ENCODE measurements around the gene CHPF2.

Gene CHPF2

GRCh38 chr7:151260471-151260870, 28.2 kb downstream of the CHPF2 start:
- in situ Hi-C loops (cut with MboI; ENCODE audit: low sequenced_read_pairs), result no loop called here

- in situ Hi-C loops (cut with MboI; ENCODE audit: low sequenced_read_pairs), result no loop called here
Observed at GRCh38 chr7:151260883-151261282, 28.6 kb downstream of the CHPF2 start.

- in situ Hi-C loops (cut with MboI; ENCODE audit: low sequenced_read_pairs), result no loop called here
Observed at GRCh38 chr7:151261529-151261928, 29.2 kb downstream of the CHPF2 start.

- in situ Hi-C loops (cut with MboI; ENCODE audit: low sequenced_read_pairs), result no loop called here
Observed at GRCh38 chr7:151264615-151265014, 32.3 kb downstream of the CHPF2 start.

GRCh38 chr7:151265351-151265931, 33.2 kb downstream of the CHPF2 start:
- in situ Hi-C loops (cut with MboI; ENCODE audit: low sequenced_read_pairs), result no loop called here

GRCh38 chr7:151269511-151269910, 37.2 kb downstream of the CHPF2 start:
- in situ Hi-C loops (cut with MboI; ENCODE audit: low sequenced_read_pairs), result no loop called here

GRCh38 chr7:151271699-151272355, 39.5 kb downstream of the CHPF2 start:
- in situ Hi-C loops (cut with MboI; ENCODE audit: low sequenced_read_pairs), result no loop called here

GRCh38 chr7:151272405-151272804, 40.1 kb downstream of the CHPF2 start:
- in situ Hi-C loops (cut with MboI; ENCODE audit: low sequenced_read_pairs), result no loop called here

- in situ Hi-C loops (cut with MboI; ENCODE audit: low sequenced_read_pairs), result no loop called here
Observed at GRCh38 chr7:151272877-151273276, 40.6 kb downstream of the CHPF2 start.

- in situ Hi-C loops (cut with MboI; ENCODE audit: low sequenced_read_pairs), result no loop called here
Observed at GRCh38 chr7:151273651-151274390, 41.5 kb downstream of the CHPF2 start.

- in situ Hi-C loops (cut with MboI; ENCODE audit: low sequenced_read_pairs), result no loop called here
Observed at GRCh38 chr7:151274396-151274795, 42.1 kb downstream of the CHPF2 start.

- in situ Hi-C loops (cut with MboI; ENCODE audit: low sequenced_read_pairs), result no loop called here
Observed at GRCh38 chr7:151274936-151275812, 42.9 kb downstream of the CHPF2 start.

GRCh38 chr7:151275813-151276577, 43.7 kb downstream of the CHPF2 start:
- in situ Hi-C loops (cut with MboI; ENCODE audit: low sequenced_read_pairs), result no loop called here

GRCh38 chr7:151276666-151277590, 44.6 kb downstream of the CHPF2 start:
- in situ Hi-C loops (cut with MboI; ENCODE audit: low sequenced_read_pairs), result no loop called here

GRCh38 chr7:151277631-151278030, 45.3 kb downstream of the CHPF2 start:
- in situ Hi-C loops (cut with MboI; ENCODE audit: low sequenced_read_pairs), result no loop called here

GRCh38 chr7:151278949-151279348, 46.7 kb downstream of the CHPF2 start:
- in situ Hi-C loops (cut with MboI; ENCODE audit: low sequenced_read_pairs), result no loop called here

- in situ Hi-C loops (cut with MboI; ENCODE audit: low sequenced_read_pairs), result no loop called here
Observed at GRCh38 chr7:151279868-151280267, 47.6 kb downstream of the CHPF2 start.

- in situ Hi-C loops (cut with MboI; ENCODE audit: low sequenced_read_pairs), result no loop called here
Observed at GRCh38 chr7:151280388-151281019, 48.2 kb downstream of the CHPF2 start.

- in situ Hi-C loops (cut with MboI; ENCODE audit: low sequenced_read_pairs), result no loop called here
Observed at GRCh38 chr7:151281686-151282085, 49.4 kb downstream of the CHPF2 start.
